Endodermal cell (in vitro differentiated cells): Measurements from ENCODE around the gene ATXN2L. TPM values are rescaled to one million over a fixed set of nuclear protein-coding genes. Genes with fewer than 3 reads are reported as not detected.
A peak's percentile ranks its signal among the peaks of the same experiment; 100 is the strongest.
"Not testable (repeated sequence)": the region's sequence is repeated elsewhere in the genome, so short reads cannot be mapped to it uniquely, and the experiment has no call there.

Experiments
- DNase-seq: peaks from one replicate; pipeline ENCODE4 v3.0.0-alpha.2; 2017
- H3K27ac ChIP-seq: 2 replicates; pipeline ENCODE4 v1.5.1; 2013; ENCODE audit warnings: mild to moderate bottlenecking, low read depth, low read length, moderate library complexity
- H3K27me3 ChIP-seq: 2 replicates; pipeline ENCODE4 v1.6.1; 2013; ENCODE audit warnings: mild to moderate bottlenecking, low read length, moderate library complexity; ENCODE audit not compliant: insufficient read depth, control insufficient read depth, poor library complexity, severe bottlenecking
- H3K36me3 ChIP-seq: 2 replicates; pipeline ENCODE4 v1.7.0; 2013; ENCODE audit warnings: mild to moderate bottlenecking, low read length, moderate library complexity; ENCODE audit not compliant: control insufficient read depth, insufficient read depth
- H3K4me1 ChIP-seq: one replicate; pipeline ENCODE4 v1.7.0; 2013; ENCODE audit warnings: low read length; ENCODE audit not compliant: control insufficient read depth, insufficient read depth
- H3K4me3 ChIP-seq: 2 replicates; pipeline ENCODE4 v1.5.1; 2013; ENCODE audit warnings: mild to moderate bottlenecking, low read length, moderate library complexity
- H3K9ac ChIP-seq: 2 replicates; pipeline ENCODE4 v1.6.1; 2013; ENCODE audit warnings: mild to moderate bottlenecking, low read length, moderate library complexity; ENCODE audit not compliant: poor library complexity, severe bottlenecking; ENCODE audit errors: extremely low read depth
- H3K9me3 ChIP-seq: 2 replicates; pipeline ENCODE4 v1.6.1; 2013; ENCODE audit warnings: mild to moderate bottlenecking, low read length, moderate library complexity; ENCODE audit not compliant: control insufficient read depth
- H3K27ac Mint-ChIP-seq: 2 replicates; pipeline ENCODE4 v1.8.0; 2020; ENCODE audit warnings: mixed read lengths
- H3K27me3 Mint-ChIP-seq: 2 replicates; pipeline ENCODE4 v1.8.0; 2021; ENCODE audit warnings: mild to moderate bottlenecking, mixed read lengths; ENCODE audit not compliant: insufficient read depth
- H3K36me3 Mint-ChIP-seq: 2 replicates; pipeline ENCODE4 v1.8.0; 2020; ENCODE audit warnings: low read depth, mixed read lengths
- H3K4me1 Mint-ChIP-seq: 2 replicates; pipeline ENCODE4 v1.8.0; 2020; ENCODE audit warnings: mixed read lengths
- H3K4me3 Mint-ChIP-seq: 2 replicates; pipeline ENCODE4 v1.8.0; 2020; ENCODE audit warnings: mild to moderate bottlenecking, moderate library complexity, mixed read lengths
- H3K9me3 Mint-ChIP-seq: 2 replicates; pipeline ENCODE4 v1.8.0; 2020; ENCODE audit warnings: mild to moderate bottlenecking, mixed read lengths
- CTCF ChIP-seq: fragments of 200-600 bp; sonication (generic); conservative IDR thresholded peaks from 2 replicates; pipeline ENCODE4 v1.5.0; 2021; ENCODE audit warnings: antibody characterized with exemption, mild to moderate bottlenecking
- WGBS, 2 experiments: methylation state at CpG; one replicate each; pipeline versions ENCODE4 v1.1.5 to v1.1.7; 2013; ENCODE audit warnings: missing lambda C conversion rate in 2 of 2, mixed read lengths in 1 of 2; ENCODE audit not compliant: insufficient coverage in 1 of 2, insufficient read length in 1 of 2; 5-methylcytosine and 5-hydroxymethylcytosine counted together
- total RNA-seq, 2 donors: library from RNA; stranded (reverse); fragmentation: NEBNext Ultra II Directional in 1 of 2; extraction: Animal tissue kit (Norgen Biotek cat#: 25700) in 1 of 2; gene quantifications; 2 replicates in 1 of 2; 3 replicates in 1 of 2; pipeline ENCODE4 v1.2.1, GENCODE V29; 2021

ATXN2L gene
- total RNA-seq, 2 donors from 2014 or later, result 242 to 264 TPM

- WGBS, 2 experiments, result no CpG with 5 or more reads among the region's 13 CpGs
- H3K4me1 ChIP-seq, H3K27me3 ChIP-seq, H3K9me3 ChIP-seq, H3K27ac Mint-ChIP-seq, H3K4me3 ChIP-seq, H3K36me3 Mint-ChIP-seq, H3K4me1 Mint-ChIP-seq, H3K9ac ChIP-seq, H3K27ac ChIP-seq, H3K27me3 Mint-ChIP-seq, H3K36me3 ChIP-seq, H3K9me3 Mint-ChIP-seq: not testable (repeated sequence)
- peak overlapping the region; percentile 30 for H3K4me3 Mint-ChIP-seq
- TF ChIP-seq CTCF, result peak; percentile 65
- DNase-seq, result peak; percentile 72
These were observed 20.4 kb upstream of the ATXN2L start for GRCh38 chr16:28802235-28803019.

GRCh38 chr16:28807445-28808120 is 15.2 kb upstream of the ATXN2L start:
- H3K27ac ChIP-seq, H3K4me3 ChIP-seq, H3K9me3 ChIP-seq, H3K9me3 Mint-ChIP-seq, H3K27me3 ChIP-seq, H3K27me3 Mint-ChIP-seq, H3K36me3 Mint-ChIP-seq, H3K4me1 Mint-ChIP-seq, H3K27ac Mint-ChIP-seq, H3K4me1 ChIP-seq, H3K4me3 Mint-ChIP-seq, DNase-seq, H3K36me3 ChIP-seq, H3K9ac ChIP-seq: not testable (repeated sequence)
- WGBS, 2 experiments, result no CpG with 5 or more reads among the region's 11 CpGs

GRCh38 chr16:28820016-28820415 is 2.8 kb upstream of the ATXN2L start:
- Histone ChIP-seq H3K4me3 (no peak overlapping the region), H3K9me3 (no peaks in the 10 kb centered on the region), H3K9ac (no peak overlapping the region), H3K36me3 (peaks cover 10% of the 10 kb centered on the region), H3K27me3 (no peaks in the 10 kb centered on the region), H3K27ac (no peak overlapping the region), H3K4me1 (no peaks in the 10 kb centered on the region)
- H3K4me1 Mint-ChIP-seq, result peaks cover 16% of the 10 kb centered on the region
- H3K4me3 Mint-ChIP-seq, result no peak overlapping the region
- WGBS, 2 experiments, result 91 to 97% methylated on average over 5 of the region's 5 CpGs
- DNase-seq, result no peak
- TF ChIP-seq CTCF, result no peak
- no peak overlapping the region for H3K27ac Mint-ChIP-seq
- H3K27me3 Mint-ChIP-seq, result no peaks in the 10 kb centered on the region
- peaks cover 8% of the 10 kb centered on the region for H3K36me3 Mint-ChIP-seq
- peaks cover 5% of the 10 kb centered on the region for H3K9me3 Mint-ChIP-seq

GRCh38 chr16:28820546-28820945 is 2.3 kb upstream of the ATXN2L start:
- H3K27ac ChIP-seq, H3K4me1 ChIP-seq, H3K27me3 Mint-ChIP-seq, H3K9me3 ChIP-seq, H3K4me3 Mint-ChIP-seq, H3K27ac Mint-ChIP-seq, H3K9me3 Mint-ChIP-seq, H3K4me3 ChIP-seq, H3K9ac ChIP-seq, DNase-seq, H3K27me3 ChIP-seq: not testable (repeated sequence)
- Mint-ChIP-seq H3K36me3 (peaks cover 13% of the 10 kb centered on the region), H3K4me1 (peaks cover 21% of the 10 kb centered on the region)
- WGBS, 2 experiments, result 94 to 95% methylated on average over 9 to 13 of the region's 13 CpGs
- peaks cover 16% of the 10 kb centered on the region for H3K36me3 ChIP-seq
